HepG2 (cell line): Measurements from ENCODE around the gene SNX27. TPM values are rescaled to one million over a fixed set of nuclear protein-coding genes. Genes with fewer than 3 reads are reported as not detected.
"Not testable (repeated sequence)": the region's sequence is repeated elsewhere in the genome, so short reads cannot be mapped to it uniquely, and the experiment has no call there.

ENCODE experiments used
- ATAC-seq: fragments of 200-7000 bp; cut with Tn5 transposase; 3 replicates; pipeline ENCODE4 v1.9.1; 2020; ENCODE audit warnings: mild to moderate bottlenecking, moderate library complexity
- BruUV-seq: library from RNA; stranded (reverse); fragments of 400-500 nt; replicated peaks from 2 replicates; lab custom pipeline; 2021; lab: Mats Ljungman, UMichigan
- CTCF ChIA-PET: fragments of 300-600 bp; formaldehyde crosslinking; extraction: SDS; loops from one replicate; lab custom pipeline; 2021; ENCODE audit warnings: low total read pairs, inconsistent platforms, low intra/inter-chr PET ratio; lab: Yijun Ruan, JAX
- POLR2A ChIA-PET: fragments of 350-600 bp; sonication (Branson Sonifier 250); formaldehyde crosslinking; loops from one replicate; lab custom pipeline; 2020; ENCODE audit warnings: antibody characterized with exemption, inconsistent platforms; lab: Yijun Ruan, JAX
- DNase-seq: peaks from one replicate; pipeline ENCODE4 v3.0.0-alpha.2; 2015; ENCODE audit warnings: low spot score
- FAIRE-seq: peaks from 3 replicates; lab custom pipeline; 2011; peaks lifted over from hg19 to GRCh38; lab: Jason Lieb, UNC
- H2AFZ ChIP-seq: one replicate; pipeline ENCODE4 v1.6.1; 2011; ENCODE audit warnings: low read length, inconsistent platforms
- H3K27ac ChIP-seq: fragments of 300-600 bp; 3 replicates; pipeline ENCODE4 v1.8.0; 2011; ENCODE audit warnings: mixed run types, mild to moderate bottlenecking, mixed read lengths, low read length, inconsistent platforms; ENCODE audit not compliant: insufficient read depth; ENCODE audit errors: extremely low read length
- H3K27me3 ChIP-seq, 2 experiments: fragments of 200-600 bp in 1 of 2; 2 replicates in 1 of 2; 3 replicates in 1 of 2; pipeline versions ENCODE4 v1.6.0 to v1.8.0; 2011; ENCODE audit warnings: low read length in 2 of 2, mild to moderate bottlenecking in 2 of 2, moderate library complexity in 2 of 2, inconsistent platforms in 1 of 2; ENCODE audit not compliant: insufficient read depth in 2 of 2, control insufficient read depth in 1 of 2
- H3K36me3 ChIP-seq, 2 experiments: fragments of 200-600 bp in 1 of 2; replicated peaks in 1 of 2; 2 replicates in 1 of 2; 3 replicates in 1 of 2; pipeline versions ENCODE4 v1.5.1 to v1.8.0; 2011; ENCODE audit warnings: low read length in 2 of 2, inconsistent platforms in 1 of 2; ENCODE audit not compliant: insufficient read depth in 2 of 2, control insufficient read depth in 1 of 2
- H3K4me1 ChIP-seq: 2 replicates; pipeline ENCODE4 v1.5.1; 2012; ENCODE audit warnings: low read length, inconsistent platforms; ENCODE audit not compliant: insufficient read depth
- H3K4me2 ChIP-seq: 2 replicates; pipeline ENCODE4 v1.6.0; 2011; ENCODE audit warnings: low read depth, low read length, inconsistent platforms
- H3K4me3 ChIP-seq, 3 experiments: fragments of 200-600 bp in 1 of 3; sonication (generic), shearing (Covaris generic) in 1 of 3; replicated peaks in 1 of 3; 2 replicates each; pipeline ENCODE4 v1.5.1; 2011 to 2016; ENCODE audit warnings: low read length in 3 of 3, inconsistent platforms in 2 of 3, low read depth in 2 of 3, mild to moderate bottlenecking in 2 of 3, control low read depth in 1 of 3, mixed read lengths in 1 of 3; ENCODE audit not compliant: insufficient read depth in 1 of 3
- H3K79me2 ChIP-seq: one replicate; pipeline ENCODE4 v1.6.1; 2011; ENCODE audit warnings: low read length, inconsistent platforms; ENCODE audit not compliant: insufficient read depth
- H3K9ac ChIP-seq: 2 replicates; pipeline ENCODE4 v1.6.0; 2011; ENCODE audit warnings: mild to moderate bottlenecking, low read depth, low read length, inconsistent platforms; ENCODE audit not compliant: insufficient read depth
- H3K9me3 ChIP-seq: 2 replicates; pipeline ENCODE4 v1.5.1; 2012; ENCODE audit warnings: mild to moderate bottlenecking, low read length
- H4K20me1 ChIP-seq: 2 replicates; pipeline ENCODE4 v1.6.0; 2011; ENCODE audit warnings: inconsistent platforms, mild to moderate bottlenecking, low read length, moderate library complexity; ENCODE audit not compliant: insufficient read depth
- ATM ChIP-seq: fragments of 450-650 bp; IDR thresholded peaks from 2 replicates; pipeline ENCODE4 v1.7.1; 2017; ENCODE audit warnings: mild to moderate bottlenecking, borderline replicate concordance
- EP300 ChIP-seq, 3 experiments: sonication (generic) in 1 of 3; formaldehyde crosslinking in 1 of 3; IDR thresholded peaks; 2 replicates each; pipeline versions ENCODE4 v1.5.1 to v1.6.1; 2011 to 2020; ENCODE audit warnings: low read depth in 2 of 3, low read length in 2 of 3, borderline replicate concordance in 1 of 3, improper control_type of control experiment in 1 of 3, mild to moderate bottlenecking in 1 of 3, missing genetic modification reagents in 1 of 3, moderate library complexity in 1 of 3
- FOXP4 ChIP-seq: sonication (generic); formaldehyde crosslinking; IDR thresholded peaks from 2 replicates; pipeline ENCODE4 v1.4.0; 2020; ENCODE audit warnings: missing genetic modification reagents
- HNRNPUL1 ChIP-seq: fragments of 200-400 bp; formaldehyde crosslinking; IDR thresholded peaks from 2 replicates; pipeline ENCODE4 v1.6.1; 2017; ENCODE audit warnings: low read depth, mild to moderate bottlenecking, low read length, moderate library complexity
- KDM3A ChIP-seq: IDR thresholded peaks from 2 replicates; pipeline ENCODE4 v1.6.1; 2018; ENCODE audit warnings: low read depth, missing compliant biosample characterization
- MAZ ChIP-seq, 2 experiments: sonication (generic) in 1 of 2; formaldehyde crosslinking in 1 of 2; IDR thresholded peaks; 2 replicates each; pipeline versions ENCODE4 v1.5.0 to v1.6.1; 2012 to 2020; ENCODE audit warnings: low read depth in 2 of 2, mild to moderate bottlenecking in 2 of 2, borderline replicate concordance in 1 of 2, improper control_type of control experiment in 1 of 2, low read length in 1 of 2, missing genetic modification reagents in 1 of 2, moderate library complexity in 1 of 2
- SP140L ChIP-seq: sonication (generic); formaldehyde crosslinking; IDR thresholded peaks from 2 replicates; pipeline ENCODE4 v1.4.0; 2020; ENCODE audit warnings: missing genetic modification reagents, borderline replicate concordance
- ZBTB3 ChIP-seq: sonication (generic); formaldehyde crosslinking; IDR thresholded peaks from 2 replicates; pipeline ENCODE4 v1.4.0; 2020; ENCODE audit warnings: low read depth, mild to moderate bottlenecking, moderate library complexity, missing genetic modification reagents, borderline replicate concordance
- ZFP90 ChIP-seq: sonication (generic); formaldehyde crosslinking; IDR thresholded peaks from 2 replicates; pipeline ENCODE4 v1.8.0; 2022; ENCODE audit warnings: missing genetic modification reagents, mild to moderate bottlenecking, inconsistent platforms, borderline replicate concordance
- ZIK1 ChIP-seq: sonication (generic); formaldehyde crosslinking; IDR thresholded peaks from 2 replicates; pipeline ENCODE4 v1.5.0; 2020; ENCODE audit warnings: mild to moderate bottlenecking, low read depth, missing genetic modification reagents, borderline replicate concordance
- ZNF253 ChIP-seq: sonication (generic); formaldehyde crosslinking; IDR thresholded peaks from 2 replicates; pipeline ENCODE4 v1.8.0; 2022; ENCODE audit warnings: mild to moderate bottlenecking, missing genetic modification reagents, borderline replicate concordance
- WGBS: methylation state at CpG from one replicate; pipeline ENCODE4 v1.1.6; 2017; ENCODE audit warnings: low lambda C conversion rate; 5-methylcytosine and 5-hydroxymethylcytosine counted together
- in situ Hi-C: cut with HindIII; loops from 2 replicates; pipeline ENCODE4 v1.10.0; 2017; ENCODE audit warnings: low pct_unique_long_range_greater_than_20kb; ENCODE audit not compliant: extremely low pct_ligation_motif_present
- intact Hi-C: fragments of 100-400 bp; cut with micrococcal nuclease; formaldehyde crosslinking; loops from one replicate; pipeline ENCODE4 v1.10.0; 2022; ENCODE audit not compliant: unreplicated experiment
- polyA plus RNA-seq, 8 experiments: library from polyadenylated mRNA; depleted of rRNA in 3 of 8; stranded (reverse) in 7 of 8; unstranded in 1 of 8; fragments of >200 nt; fragmentation: Illumina TruSeq in 4 of 8; extraction: Trizol in 4 of 8; gene quantifications; 2 replicates each; pipeline versions ENCODE4 v1.2.1 to v1.2.3, GENCODE V29; 2011 to 2016; ENCODE audit warnings: low read depth in 4 of 8, missing spikeins in 1 of 8, mixed read lengths in 1 of 8; ENCODE audit not compliant: insufficient read depth in 1 of 8
- total RNA-seq, 5 experiments: library from RNA; depleted of rRNA; stranded (reverse); fragments of >200 nt; fragmentation: Illumina TruSeq; extraction: Trizol; gene quantifications; 2 replicates each; pipeline ENCODE4 v1.2.3, GENCODE V29; 2016; ENCODE audit warnings: low read depth in 1 of 5

SNX27 gene
- total and polyA plus RNA-seq, 2 of the 13 experiments (the other 11 are each of a cell fraction or from before 2014, with no cell fraction given), result 14.4 to 17.8 TPM

- in situ Hi-C loops, result loop anchor here (10.0 to 25.0 kb wide), 2 partner anchors 139 to 197 kb away; partner anchors contain the start of gene TUFT1
- POLR2A ChIA-PET, FAIRE-seq: not testable (repeated sequence)
Measured at GRCh38 chr1:151733995-151734394, 122.1 kb downstream of the SNX27 start.

GRCh38 chr1:151737026-151737425, 125.2 kb downstream of the SNX27 start:
- Histone ChIP-seq H3K4me2 (no peak overlapping the region), H4K20me1 (no peaks in the 10 kb centered on the region), H3K4me1 (peaks cover 8% of the 10 kb centered on the region), H3K27ac (no peak overlapping the region), H3K36me3 (no peaks in the 10 kb centered on the region), H3K27me3 (peaks cover 0 to 7% of the 10 kb centered on the region in 2 experiments; a peak in 1 of 5 replicates), H3K9ac (no peak overlapping the region), H3K79me2 (no peaks in the 10 kb centered on the region), H3K4me3 (no peak overlapping the region), H3K9me3 (peaks cover 16% of the 10 kb centered on the region; the same call in 1 of the 2 replicates), H2AFZ (no peak overlapping the region)
- in situ Hi-C loops (loop anchor here (10.0 to 25.0 kb wide), 2 partner anchors 142 to 200 kb away; partner anchors contain the start of gene TUFT1), intact Hi-C loops (loop anchor here (5.0 kb wide), 1 partner anchor 295 kb away; no protein-coding TSS in a partner anchor)
- 78% methylated on average over 1 of the region's 2 CpGs for WGBS
- no peak for DNase-seq
- no peak for FAIRE-seq
- BruUV-seq, result no TSS peak
- no peak for ATAC-seq
- TF ChIP-seq KDM3A (CRISPR knock-in tag), result no peak
- TF ChIP-seq FOXP4 (CRISPR knock-in tag), result no peak
- no peak for TF ChIP-seq HNRNPUL1
- TF ChIP-seq SP140L, result no peak
- TF ChIP-seq ZNF253 (CRISPR knock-in tag), result no peak
- TF ChIP-seq ZFP90 (CRISPR knock-in tag), result no peak
- TF ChIP-seq ZIK1 (CRISPR knock-in tag), result no peak
- TF ChIP-seq EP300 (IDR thresholded peaks at IDR 0.05; ENCODE audit: low read depth in 2 of 2, low read length in 2 of 2), result no peak
- TF ChIP-seq EP300 (CRISPR knock-in tag; IDR thresholded peaks at IDR 0.05; ENCODE audit: borderline replicate concordance), result no peak
- TF ChIP-seq ATM, result no peak
- TF ChIP-seq ZBTB3 (CRISPR knock-in tag), result no peak
- ChIA-PET POLR2A (no interaction called here), CTCF (no interaction called here)

More at GRCh38 chr1:151733995-151734394, 122.1 kb downstream of the SNX27 start:
- H3K79me2 ChIP-seq; H3K27ac ChIP-seq; DNase-seq; TF ChIP-seq MAZ (IDR thresholded peaks at IDR 0.05; ENCODE audit: borderline replicate concordance, low read depth, low read length): not testable (repeated sequence)
- CTCF ChIA-PET, result interaction anchor here (1.7 to 2.4 kb wide), 4 partner anchors 41 to 199 kb away, joined by 6 to 21 read pairs (median 16); no protein-coding TSS in a partner anchor
- TF ChIP-seq MAZ (CRISPR knock-in tag; IDR thresholded peaks at IDR 0.05; ENCODE audit: low read depth), result 0 out of 2 replicates have a peak, but pooled peaks have one; percentile 3
- TF ChIP-seq, all 625 proteins: peak for 1; not testable (repeated sequence) for 624
- not testable (repeated sequence) for H3K4me3 ChIP-seq, H3K4me2 ChIP-seq, H3K36me3 ChIP-seq, BruUV-seq, H2AFZ ChIP-seq, H3K9ac ChIP-seq, H3K27me3 ChIP-seq, H4K20me1 ChIP-seq, ATAC-seq
- peaks cover 16% of the 10 kb centered on the region; the same call in 1 of the 2 replicates for H3K9me3 ChIP-seq
- H3K4me1 ChIP-seq, result peaks cover 24% of the 10 kb centered on the region
- 50% methylated on average over 9 of the region's 9 CpGs for WGBS
- intact Hi-C loops, result loop anchor here (2.0 kb wide), 1 partner anchor 103 kb away; no protein-coding TSS in a partner anchor
